ENCODE data around the gene RTCA. TPM values are rescaled to one million over a fixed set of nuclear protein-coding genes. Genes with fewer than 3 reads are reported as not detected.

The RTCA gene
- total RNA-seq, 1 experiment from 2014 or later = 26.5 TPM

DNA sequence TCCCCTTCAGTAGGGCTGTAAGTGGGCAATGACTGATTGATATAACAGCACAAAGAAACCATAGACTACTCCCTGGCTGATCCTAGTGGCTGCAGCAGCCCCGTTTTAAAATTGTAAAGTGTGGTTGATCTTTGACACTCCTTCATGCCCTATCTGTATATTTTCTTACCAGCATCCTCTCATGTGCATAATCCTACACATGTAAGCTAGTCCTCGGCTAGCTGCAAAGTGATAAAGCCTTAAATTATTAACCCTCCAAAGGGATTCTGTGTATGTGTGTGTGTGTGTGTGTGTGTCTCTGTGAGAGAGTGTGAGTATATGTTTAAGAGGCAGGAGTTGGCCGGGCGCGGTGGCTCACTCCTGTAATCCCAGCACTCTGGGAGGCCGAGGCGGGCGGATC lies 55.5 kb downstream of the RTCA start:
- no TSS peak for BruUV-seq (replicated peaks)
- CTCF ChIA-PET = no interaction called here
- intact Hi-C loops (cut with micrococcal nuclease) = no loop called here

More for the DNA sequence above, 55.5 kb downstream of the RTCA start:
- Histone ChIP-seq H3K27me3 (ENCODE audit: insufficient read depth, low read length) (no peaks in the 10 kb centered on the region), H4K20me1 (ENCODE audit: insufficient read depth) (no peaks in the 10 kb centered on the region), H3K79me2 (ENCODE audit: insufficient read depth, low read length) (no peaks in the 10 kb centered on the region), H3K4me2 (ENCODE audit: low read length) (no peak overlapping the region), H3K9me2 (ENCODE audit: insufficient read depth) (no peaks in the 10 kb centered on the region), H3K9me3 (ENCODE audit: control insufficient read depth in 1 of 2, insufficient read depth in 1 of 2, low read depth in 1 of 2, low read length in 2 of 2) (no peaks in the 10 kb centered on the region), H3K4me3 (replicated peaks in 1 of 2; ENCODE audit: low read depth in 1 of 2, low read length in 2 of 2) (no peak overlapping the region), H3K9ac (ENCODE audit: low read length) (no peak overlapping the region), H3K4me1 (ENCODE audit: control insufficient read depth in 1 of 2, insufficient read depth in 2 of 2, low read length in 2 of 2) (no peaks in the 10 kb centered on the region; a peak in 1 of 4 replicates), H2AFZ (ENCODE audit: low read depth, low read length, poor library complexity, severe bottlenecking) (no peak overlapping the region), H3K27ac (ENCODE audit: low read depth, low read length) (no peak overlapping the region), H3K36me3 (ENCODE audit: control insufficient read depth in 1 of 2, insufficient read depth in 2 of 2, low read length in 2 of 2) (no peaks in the 10 kb centered on the region)
- RAD21 ChIA-PET (ENCODE audit: low non-redundant PET in 1 of 2, low total read pairs in 2 of 2, uncharacterized antibody in 2 of 2, unreplicated experiment in 2 of 2) = no interaction called here
- DNase-seq (ENCODE audit: low read depth, low spot score) = no peak
- POLR2A ChIA-PET = no interaction called here
- TF ChIP-seq SP1 (IDR thresholded peaks at IDR 0.05; ENCODE audit: low read depth) (no peak), POLR2AphosphoS5 (IDR thresholded peaks at IDR 0.05; ENCODE audit: low read depth, low read length) (no peak), CBX3 (IDR thresholded peaks at IDR 0.05; ENCODE audit: low read depth) (no peak), ZFX (IDR thresholded peaks at IDR 0.05) (no peak), ATF3 (IDR thresholded peaks at IDR 0.05) (no peak), EGR1 (IDR thresholded peaks at IDR 0.05; ENCODE audit: low read depth) (no peak), YY1 (IDR thresholded peaks at IDR 0.05; ENCODE audit: extremely low read depth, insufficient replicate concordance, low read depth, low read length) (no peak), POLR2A (IDR thresholded peaks at IDR 0.05; ENCODE audit: borderline replicate concordance, extremely low read depth, insufficient read depth, insufficient read length) (no peak), CEBPB (IDR thresholded peaks at IDR 0.05; ENCODE audit: low read depth) (no peak), ZNF274 (IDR thresholded peaks at IDR 0.05; ENCODE audit: low read depth, low read length) (no peak), JUND (IDR thresholded peaks at IDR 0.05) (no peak), TCF7L2 (IDR thresholded peaks at IDR 0.05; ENCODE audit: borderline replicate concordance, extremely low read depth, insufficient read depth, insufficient read length) (no peak), ZBTB33 (IDR thresholded peaks at IDR 0.05; ENCODE audit: extremely low read depth, insufficient replicate concordance, low read length) (no peak), FOSL1 (IDR thresholded peaks at IDR 0.05; ENCODE audit: low read depth) (no peak), EZH2phosphoT487 (IDR thresholded peaks at IDR 0.05; ENCODE audit: borderline replicate concordance) (no peak), SRF (IDR thresholded peaks at IDR 0.05; ENCODE audit: low read depth) (no peak), RAD21 (IDR thresholded peaks at IDR 0.05; ENCODE audit: low read depth) (no peak)
- TF ChIP-seq, protein P1, sequence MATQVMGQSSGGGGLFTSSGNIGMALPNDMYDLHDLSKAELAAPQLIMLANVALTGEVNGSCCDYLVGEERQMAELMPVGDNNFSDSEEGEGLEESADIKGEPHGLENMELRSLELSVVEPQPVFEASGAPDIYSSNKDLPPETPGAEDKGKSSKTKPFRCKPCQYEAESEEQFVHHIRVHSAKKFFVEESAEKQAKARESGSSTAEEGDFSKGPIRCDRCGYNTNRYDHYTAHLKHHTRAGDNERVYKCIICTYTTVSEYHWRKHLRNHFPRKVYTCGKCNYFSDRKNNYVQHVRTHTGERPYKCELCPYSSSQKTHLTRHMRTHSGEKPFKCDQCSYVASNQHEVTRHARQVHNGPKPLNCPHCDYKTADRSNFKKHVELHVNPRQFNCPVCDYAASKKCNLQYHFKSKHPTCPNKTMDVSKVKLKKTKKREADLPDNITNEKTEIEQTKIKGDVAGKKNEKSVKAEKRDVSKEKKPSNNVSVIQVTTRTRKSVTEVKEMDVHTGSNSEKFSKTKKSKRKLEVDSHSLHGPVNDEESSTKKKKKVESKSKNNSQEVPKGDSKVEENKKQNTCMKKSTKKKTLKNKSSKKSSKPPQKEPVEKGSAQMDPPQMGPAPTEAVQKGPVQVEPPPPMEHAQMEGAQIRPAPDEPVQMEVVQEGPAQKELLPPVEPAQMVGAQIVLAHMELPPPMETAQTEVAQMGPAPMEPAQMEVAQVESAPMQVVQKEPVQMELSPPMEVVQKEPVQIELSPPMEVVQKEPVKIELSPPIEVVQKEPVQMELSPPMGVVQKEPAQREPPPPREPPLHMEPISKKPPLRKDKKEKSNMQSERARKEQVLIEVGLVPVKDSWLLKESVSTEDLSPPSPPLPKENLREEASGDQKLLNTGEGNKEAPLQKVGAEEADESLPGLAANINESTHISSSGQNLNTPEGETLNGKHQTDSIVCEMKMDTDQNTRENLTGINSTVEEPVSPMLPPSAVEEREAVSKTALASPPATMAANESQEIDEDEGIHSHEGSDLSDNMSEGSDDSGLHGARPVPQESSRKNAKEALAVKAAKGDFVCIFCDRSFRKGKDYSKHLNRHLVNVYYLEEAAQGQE (IDR thresholded peaks at IDR 0.05; ENCODE audit: low read depth) = no peak
- ATAC-seq = no peak
